ENCODE results near the gene COX7A2L.
"Not testable (repeated sequence)": the region's sequence is repeated elsewhere in the genome, so short reads cannot be mapped to it uniquely, and the experiment has no call there.

Gene COX7A2L

GRCh38 chr2:42366411-42366810, 5.4 kb upstream of the COX7A2L start:
- DNase-seq, result no peak

- DNase-seq, result no peak
Observed at GRCh38 chr2:42364658-42365057, 3.6 kb upstream of the COX7A2L start.

- DNase-seq, result no peak
Observed at GRCh38 chr2:42363413-42363812, 2.4 kb upstream of the COX7A2L start.

GRCh38 chr2:42361728-42362283, 789 bp upstream of the COX7A2L start:
- DNase-seq, result no peak

GRCh38 chr2:42360493-42360889, 526 bp downstream of the COX7A2L start:
- peak; percentile 19 to 57 for DNase-seq

GRCh38 chr2:42359965-42360483, 993 bp downstream of the COX7A2L start:
- peak; percentile 55 to 77 for DNase-seq

- no peak for DNase-seq
Observed at GRCh38 chr2:42359304-42359964, 1.6 kb downstream of the COX7A2L start.

- no peak for DNase-seq
Observed at GRCh38 chr2:42353792-42354429, 7.1 kb downstream of the COX7A2L start.

GRCh38 chr2:42351864-42352263, 9.2 kb downstream of the COX7A2L start:
- no peak for DNase-seq

GRCh38 chr2:42350434-42351063, 10.5 kb downstream of the COX7A2L start:
- no peak for DNase-seq

GRCh38 chr2:42348113-42348805, 12.8 kb downstream of the COX7A2L start:
- no peak for DNase-seq

GRCh38 chr2:42347518-42347917, 13.5 kb downstream of the COX7A2L start:
- not testable (repeated sequence) for DNase-seq

GRCh38 chr2:42346856-42347255, 14.2 kb downstream of the COX7A2L start:
- not testable (repeated sequence) for DNase-seq

- DNase-seq, result no peak
Observed at GRCh38 chr2:42345986-42346385, 15.0 kb downstream of the COX7A2L start.

- DNase-seq, result no peak
Observed at GRCh38 chr2:42342795-42343241, 18.2 kb downstream of the COX7A2L start.

- DNase-seq, result no peak
Observed at GRCh38 chr2:42342061-42342794, 18.8 kb downstream of the COX7A2L start.

GRCh38 chr2:42340938-42341636, 19.9 kb downstream of the COX7A2L start:
- no peak for DNase-seq

- no peak for DNase-seq
Observed at GRCh38 chr2:42340045-42340937, 20.7 kb downstream of the COX7A2L start.

GRCh38 chr2:42339191-42339912, 21.7 kb downstream of the COX7A2L start:
- peak; percentile 50 to 81 for DNase-seq
